HL-60 (cell line): ENCODE data around the gene KRT14.

Source experiments
- DNase-seq, 2 experiments: peaks; one replicate each; pipeline ENCODE4 v3.0.0-alpha.2; 2010 to 2020; ENCODE audit warnings: low read depth in 1 of 2, low spot score in 1 of 2
- H3K27ac ChIP-seq: fragments of 250-450 bp; sonication (Bioruptor Pico); replicated peaks from 2 replicates; pipeline ENCODE4 v1.5.1; 2020; ENCODE audit warnings: mild to moderate bottlenecking, moderate library complexity
- H3K27me3 ChIP-seq: fragments of 250-450 bp; sonication (Bioruptor Pico); 2 replicates; pipeline ENCODE4 v1.5.1; 2021; ENCODE audit warnings: mild to moderate bottlenecking, moderate library complexity; ENCODE audit not compliant: insufficient read depth, poor library complexity, severe bottlenecking
- H3K4me3 ChIP-seq: replicated peaks from 2 replicates; pipeline ENCODE4 v1.5.1; 2011; ENCODE audit warnings: mild to moderate bottlenecking, control low read depth, low read length; ENCODE audit not compliant: insufficient read depth
- CTCF ChIP-seq: IDR thresholded peaks from one replicate; pipeline ENCODE4 v1.5.1; 2011; ENCODE audit warnings: low read length, control low read depth, inconsistent platforms; ENCODE audit not compliant: insufficient read depth
- GABPA ChIP-seq: IDR thresholded peaks from 2 replicates; pipeline ENCODE4 v1.6.1; 2012; ENCODE audit warnings: low read depth
- POLR2AphosphoS5 ChIP-seq: IDR thresholded peaks from 2 replicates; pipeline ENCODE4 v1.6.1; 2012; ENCODE audit warnings: low read depth
- REST ChIP-seq: IDR thresholded peaks from 2 replicates; pipeline ENCODE4 v1.6.1; 2012; ENCODE audit warnings: low read depth; ENCODE audit not compliant: insufficient replicate concordance
- SPI1 ChIP-seq: IDR thresholded peaks from 2 replicates; pipeline ENCODE4 v1.6.1; 2012; ENCODE audit warnings: low read depth, mild to moderate bottlenecking, borderline replicate concordance
- long read RNA-seq: library from polyadenylated mRNA; unstranded; transcript quantifications from one replicate; pipeline ENCODE4 v2.0.0, GENCODE V29; 2020

KRT14 gene
- long read RNA-seq, result 0 reads

- Histone ChIP-seq H3K27ac (no peak within 1 kb of the TSS), H3K4me3 (no peak within 1 kb of the TSS), H3K27me3 (no peaks in the 10 kb centered on the region)
- TF ChIP-seq POLR2AphosphoS5 (no peak), CTCF (no peak), REST (no peak), GABPA (no peak), SPI1 (no peak)
- no peak for DNase-seq
Observed at GRCh38 chr17:41586863-41587495, at the start of gene KRT14. Gene KRT14, minus strand, starts transcription at chr17:41586895. Its CDS starts 61 bp downstream, at chr17:41586834.

- TF ChIP-seq GABPA (no peak), CTCF (no peak), SPI1 (no peak)
- Histone ChIP-seq H3K27me3 (no peaks in the 10 kb centered on the region), H3K27ac (no peak overlapping the region), H3K4me3 (no peak overlapping the region)
- no peak for DNase-seq
Observed at GRCh38 chr17:41635121-41636097, 48.7 kb upstream of the KRT14 start.

GRCh38 chr17:41634639-41635038 lies 47.9 kb upstream of the KRT14 start:
- Histone ChIP-seq H3K27ac (no peak overlapping the region), H3K4me3 (no peak overlapping the region), H3K27me3 (no peaks in the 10 kb centered on the region)
- DNase-seq, result no peak
- TF ChIP-seq GABPA (no peak), CTCF (no peak), POLR2AphosphoS5 (no peak), SPI1 (no peak), REST (no peak)
